Amniotic epithelial cell (primary cell): Measurements from ENCODE around the gene SPINK4.
A peak's percentile ranks its signal among the peaks of the same experiment; 100 is the strongest.

Source experiments
- DNase-seq: peaks from one replicate; pipeline ENCODE4 v3.0.0-alpha.2; 2010; ENCODE audit warnings: low read depth

SPINK4 gene

GRCh38 chr9:33291901-33292300, 51.9 kb downstream of the SPINK4 start:
- DNase-seq, result no peak

- DNase-seq, result peak; percentile 21
Measured at GRCh38 chr9:33293782-33294181, 53.8 kb downstream of the SPINK4 start.

GRCh38 chr9:33294670-33295432, 54.9 kb downstream of the SPINK4 start:
- no peak for DNase-seq

GRCh38 chr9:33295571-33295970, 55.6 kb downstream of the SPINK4 start:
- no peak for DNase-seq

GRCh38 chr9:33297432-33297831, 57.5 kb downstream of the SPINK4 start:
- DNase-seq, result no peak
